ENCODE data around the gene PYY.
"Not testable (repeated sequence)": the region's sequence is repeated elsewhere in the genome, so short reads cannot be mapped to it uniquely, and the experiment has no call there.

PYY gene

GRCh38 chr17:43953746-43954145 is at the start of gene PYY:
TSS of gene PYY (minus strand) at chr17:43953940. CDS start at chr17:43953483, 457 bp downstream.
- DNase-seq: no peak
- in situ Hi-C loops (cut with MboI; ENCODE audit: low pct_unique_long_range_greater_than_20kb, low sequenced_read_pairs): no loop called here

DNA sequence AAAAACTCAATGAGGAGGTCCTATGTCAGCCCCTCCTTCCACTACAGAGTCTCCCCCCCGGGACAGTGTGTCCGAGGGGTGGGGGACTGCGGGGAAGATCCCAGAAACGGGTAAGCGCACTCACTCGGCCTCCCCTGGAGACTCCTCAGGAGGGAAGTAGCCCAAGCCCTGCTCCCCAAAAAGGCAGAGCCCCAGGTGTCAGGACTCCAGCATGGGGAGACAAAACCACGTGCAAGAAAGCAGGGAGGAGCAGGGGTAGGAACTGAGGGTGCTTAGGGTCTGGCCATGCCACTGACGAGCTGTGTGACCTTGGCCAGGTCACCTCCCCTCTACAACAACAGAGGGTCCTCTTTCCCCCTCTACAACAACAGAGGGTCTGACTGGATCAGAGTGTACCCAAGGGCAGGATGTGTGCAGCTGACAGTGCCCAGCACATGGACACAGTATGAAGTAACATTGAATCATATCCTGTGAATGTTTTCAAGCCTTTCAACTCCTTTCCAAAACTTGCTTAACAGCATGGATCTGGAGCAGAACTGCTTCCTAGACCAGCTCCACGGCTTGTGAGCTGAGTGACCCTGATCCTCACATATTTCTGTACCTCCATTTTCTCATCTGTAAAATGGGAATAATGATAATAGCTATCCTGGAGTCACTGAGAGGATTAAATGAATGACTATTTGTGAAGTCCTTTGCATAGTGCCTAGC is 48.6 kb upstream of the PYY start:
- DNase-seq: no peak
- in situ Hi-C loops (cut with MboI; ENCODE audit: low pct_unique_long_range_greater_than_20kb, low sequenced_read_pairs): no loop called here

DNA sequence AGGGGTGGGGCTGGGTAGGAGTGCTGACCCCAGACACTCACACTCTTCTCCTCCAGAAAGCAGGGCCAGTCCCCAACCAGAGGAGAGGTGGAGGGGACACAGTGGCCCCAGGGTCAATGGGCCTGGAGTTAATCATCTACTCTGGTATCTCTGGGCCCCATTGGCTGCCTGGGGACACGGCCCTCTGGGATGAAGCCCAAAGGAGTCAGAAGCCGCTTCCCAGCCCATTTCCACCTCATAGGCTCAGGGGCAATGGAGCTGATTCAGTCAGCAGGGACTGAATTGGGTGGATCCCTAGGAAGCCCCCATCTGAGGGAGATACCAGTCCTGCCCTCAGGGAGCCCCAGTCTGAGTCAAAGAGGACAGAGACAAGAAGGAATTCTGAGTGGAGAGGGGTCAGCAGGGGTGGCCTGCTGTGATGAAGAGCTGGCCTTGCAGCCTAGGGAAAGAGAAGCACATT is 47.8 kb upstream of the PYY start:
- in situ Hi-C loops (cut with MboI; ENCODE audit: low pct_unique_long_range_greater_than_20kb, low sequenced_read_pairs): no loop called here
- no peak for DNase-seq

GRCh38 chr17:44000871-44001460 is 47.2 kb upstream of the PYY start:
- in situ Hi-C loops (cut with MboI; ENCODE audit: low pct_unique_long_range_greater_than_20kb, low sequenced_read_pairs): no loop called here
- no peak for DNase-seq

- no peak for DNase-seq
- in situ Hi-C loops (cut with MboI; ENCODE audit: low pct_unique_long_range_greater_than_20kb, low sequenced_read_pairs): no loop called here
Measured at GRCh38 chr17:44000141-44000860, 46.6 kb upstream of the PYY start.

- in situ Hi-C loops (cut with MboI; ENCODE audit: low pct_unique_long_range_greater_than_20kb, low sequenced_read_pairs): no loop called here
- no peak for DNase-seq
Measured at GRCh38 chr17:43999024-43999423, 45.3 kb upstream of the PYY start.

DNA sequence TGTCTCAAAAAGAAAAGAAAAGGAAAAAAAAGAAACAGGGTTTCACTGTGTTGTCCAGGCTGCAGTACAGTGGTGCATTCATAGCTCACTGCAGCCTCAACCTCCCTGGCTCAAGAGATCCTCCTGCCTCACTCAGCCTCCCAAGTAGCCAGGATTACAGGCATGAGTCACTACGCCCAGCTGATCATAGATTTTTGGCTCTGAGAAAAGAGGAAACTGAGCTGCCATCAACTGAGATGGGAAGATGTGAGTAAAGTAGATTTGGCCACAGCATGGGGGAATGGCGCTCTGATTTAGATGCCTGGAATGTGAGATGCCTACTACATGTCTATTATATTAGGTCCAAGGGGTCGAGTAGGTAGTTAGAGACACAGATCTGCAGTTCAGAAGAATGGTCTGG is 44.8 kb upstream of the PYY start:
- in situ Hi-C loops (cut with MboI; ENCODE audit: low pct_unique_long_range_greater_than_20kb, low sequenced_read_pairs): no loop called here
- peak; percentile 61 for DNase-seq

DNA sequence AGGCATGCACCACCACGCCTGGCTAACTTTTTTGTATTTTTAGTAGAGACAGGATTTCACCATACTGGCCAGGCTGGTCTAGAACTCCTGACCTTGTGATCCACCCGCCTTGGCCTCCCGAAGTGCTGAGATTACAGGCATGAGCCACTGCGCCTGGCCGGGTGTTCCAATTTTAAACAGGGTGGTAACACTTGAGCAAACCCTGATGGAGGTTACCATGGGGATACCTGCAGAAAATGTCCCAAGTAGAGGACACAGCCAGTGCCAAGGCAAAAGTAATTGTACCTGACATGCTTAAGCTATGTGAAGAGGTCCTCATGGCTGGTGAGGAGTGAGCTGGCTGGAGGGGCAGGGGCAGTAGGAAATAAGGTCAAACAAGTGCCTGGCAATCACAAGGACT is 43.4 kb upstream of the PYY start:
- DNase-seq; in situ Hi-C loops (cut with MboI; ENCODE audit: low pct_unique_long_range_greater_than_20kb, low sequenced_read_pairs): not testable (repeated sequence)

DNA sequence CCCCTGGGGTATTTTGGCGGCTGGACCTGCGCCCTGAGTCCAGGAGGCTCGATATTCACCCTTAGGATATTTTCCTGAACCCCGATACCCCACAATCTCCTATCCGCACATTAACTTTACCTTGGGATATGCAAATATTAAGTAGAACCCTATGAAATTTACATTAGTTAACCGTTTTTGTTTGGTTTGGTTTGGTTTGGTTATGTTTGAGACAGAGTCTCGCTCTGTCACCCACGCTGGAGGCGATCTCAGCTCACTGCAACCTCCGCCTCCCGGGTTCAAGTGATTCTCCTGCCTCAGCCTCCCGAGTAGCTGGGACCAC is 41.4 kb upstream of the PYY start:
- in situ Hi-C loops (cut with MboI; ENCODE audit: low pct_unique_long_range_greater_than_20kb, low sequenced_read_pairs): no loop called here
- no peak for DNase-seq

DNA sequence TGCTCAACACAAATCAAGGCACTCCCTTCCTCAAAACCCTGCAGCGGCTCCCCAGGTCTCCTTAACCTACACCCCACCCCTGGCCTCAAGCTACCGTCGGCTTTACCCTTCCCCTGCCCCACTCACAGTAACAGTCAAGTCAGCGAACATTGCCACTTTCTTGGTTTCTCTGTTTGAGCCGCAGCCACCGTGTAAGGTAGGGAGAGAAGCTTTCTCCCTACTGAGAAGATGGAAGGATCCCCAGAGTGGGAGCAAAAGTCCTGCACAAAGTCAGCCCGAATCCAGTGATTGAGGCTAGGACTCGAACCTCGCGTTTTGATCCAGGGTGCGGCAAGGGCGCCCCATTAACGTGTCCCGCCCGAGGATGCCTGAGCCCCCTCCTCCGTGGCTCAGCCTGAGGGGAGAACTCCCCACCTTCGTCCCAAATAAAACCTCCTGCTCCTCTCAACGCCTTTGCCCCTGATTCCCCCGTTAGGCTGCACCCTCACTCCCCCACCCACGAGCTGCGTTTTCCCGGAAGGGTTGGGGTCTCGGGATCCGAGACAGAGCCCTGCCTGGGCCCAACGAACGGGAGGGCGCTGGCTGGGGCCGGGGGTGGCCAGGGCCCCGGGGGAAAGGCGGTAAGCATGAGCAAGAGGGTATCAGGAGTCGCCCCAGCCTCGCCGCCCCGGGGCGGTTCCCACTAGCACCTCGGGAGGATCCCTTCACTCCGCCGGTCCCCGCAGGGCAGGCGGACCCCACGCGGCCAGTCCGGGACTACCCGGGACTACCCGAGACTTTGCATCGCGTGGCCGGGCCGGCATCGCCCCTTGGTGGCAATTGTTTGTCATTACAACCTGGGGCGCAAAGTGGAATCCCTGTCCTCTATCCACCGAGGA is 40.8 kb upstream of the PYY start:
- in situ Hi-C loops (cut with MboI; ENCODE audit: low pct_unique_long_range_greater_than_20kb, low sequenced_read_pairs): no loop called here
- DNase-seq: peak; percentile 63

DNA sequence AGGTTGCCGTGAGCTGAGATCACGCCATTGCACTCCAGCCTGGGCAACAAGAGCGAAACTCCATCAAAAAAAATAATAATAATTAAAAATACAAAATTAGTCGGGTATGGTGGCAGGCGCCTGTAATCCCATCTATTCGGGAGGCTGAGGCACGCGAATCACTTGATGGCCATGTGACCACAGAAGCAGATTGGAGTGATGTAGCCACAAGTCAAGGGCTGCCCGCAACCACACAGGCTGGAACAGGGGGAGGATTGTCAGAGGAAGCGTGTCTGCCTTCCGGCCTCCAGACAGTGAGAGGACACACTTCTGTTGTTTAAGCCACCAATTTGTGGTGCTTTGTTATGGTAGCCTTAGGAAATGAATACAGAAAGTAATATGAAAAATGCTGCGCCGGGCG is 38.9 kb upstream of the PYY start:
- DNase-seq: peak; percentile 53
- in situ Hi-C loops (cut with MboI; ENCODE audit: low pct_unique_long_range_greater_than_20kb, low sequenced_read_pairs): no loop called here

DNA sequence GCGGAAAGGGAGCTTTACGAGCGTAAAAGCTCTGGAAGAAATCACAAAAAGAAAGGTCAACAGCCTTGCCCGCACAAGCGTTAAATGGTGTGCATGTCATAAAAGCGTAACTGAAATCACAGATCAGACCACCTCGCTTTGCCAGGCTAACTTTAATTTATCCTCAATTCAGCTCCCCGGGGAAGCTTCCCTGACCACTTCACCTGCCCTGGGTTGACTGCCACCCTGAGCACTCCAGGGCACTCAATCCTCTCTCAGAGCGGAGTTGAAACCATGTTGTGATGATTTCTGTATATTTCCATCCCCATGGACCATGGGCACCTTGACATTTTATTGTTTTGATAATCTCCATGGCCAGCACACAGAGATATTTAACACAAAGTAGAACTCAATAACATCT is 34.6 kb upstream of the PYY start:
- no peak for DNase-seq
- in situ Hi-C loops (cut with MboI; ENCODE audit: low pct_unique_long_range_greater_than_20kb, low sequenced_read_pairs): no loop called here

DNA sequence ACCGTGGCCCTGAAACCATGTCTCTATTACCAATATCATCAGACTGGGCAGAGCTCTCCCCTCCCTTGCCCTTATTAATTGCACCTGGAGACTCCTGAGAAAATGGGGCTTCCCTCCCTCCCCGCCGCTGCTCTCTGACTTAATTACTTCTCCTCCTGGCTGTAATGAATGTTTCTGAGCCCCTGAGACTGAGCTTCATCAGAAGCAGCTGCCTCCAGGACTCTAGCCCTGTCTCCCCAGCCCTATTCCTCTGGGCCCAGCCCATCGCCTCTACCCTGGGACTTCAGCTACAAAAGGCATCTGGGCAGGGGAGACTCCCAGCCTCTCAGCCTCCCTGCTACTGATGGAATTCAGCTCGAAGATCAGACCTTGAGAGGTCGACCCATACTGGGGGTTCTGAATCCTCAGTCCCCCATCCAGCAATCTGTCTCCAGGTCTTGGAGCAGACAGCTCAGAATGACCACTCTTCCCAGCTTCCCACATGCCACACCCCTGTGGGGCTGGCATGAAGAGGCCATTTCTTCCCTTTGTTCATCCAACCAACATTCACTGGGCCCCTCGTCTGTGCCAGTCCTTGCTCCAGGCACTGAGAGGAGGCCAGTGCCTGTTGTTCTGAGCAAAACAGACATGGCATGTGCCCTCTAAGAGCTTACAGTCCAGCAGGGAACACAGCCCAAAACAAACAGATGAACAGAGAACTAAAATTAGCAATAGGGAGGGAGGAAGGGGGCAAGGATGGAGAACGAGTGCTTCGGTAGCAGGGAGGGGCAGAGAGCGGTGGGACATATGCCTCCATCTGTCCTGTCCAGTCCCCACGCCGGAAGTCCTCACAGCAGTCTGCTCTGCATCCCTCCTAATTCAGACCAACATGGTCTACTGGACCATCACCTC is 33.6 kb upstream of the PYY start:
- DNase-seq: no peak
- in situ Hi-C loops (cut with MboI; ENCODE audit: low pct_unique_long_range_greater_than_20kb, low sequenced_read_pairs): no loop called here

- no peak for DNase-seq
- in situ Hi-C loops (cut with MboI; ENCODE audit: low pct_unique_long_range_greater_than_20kb, low sequenced_read_pairs): no loop called here
Measured at GRCh38 chr17:43986225-43986981, 32.7 kb upstream of the PYY start.

GRCh38 chr17:43984521-43984920 is 30.8 kb upstream of the PYY start:
- DNase-seq: no peak
- in situ Hi-C loops (cut with MboI; ENCODE audit: low pct_unique_long_range_greater_than_20kb, low sequenced_read_pairs): no loop called here

DNA sequence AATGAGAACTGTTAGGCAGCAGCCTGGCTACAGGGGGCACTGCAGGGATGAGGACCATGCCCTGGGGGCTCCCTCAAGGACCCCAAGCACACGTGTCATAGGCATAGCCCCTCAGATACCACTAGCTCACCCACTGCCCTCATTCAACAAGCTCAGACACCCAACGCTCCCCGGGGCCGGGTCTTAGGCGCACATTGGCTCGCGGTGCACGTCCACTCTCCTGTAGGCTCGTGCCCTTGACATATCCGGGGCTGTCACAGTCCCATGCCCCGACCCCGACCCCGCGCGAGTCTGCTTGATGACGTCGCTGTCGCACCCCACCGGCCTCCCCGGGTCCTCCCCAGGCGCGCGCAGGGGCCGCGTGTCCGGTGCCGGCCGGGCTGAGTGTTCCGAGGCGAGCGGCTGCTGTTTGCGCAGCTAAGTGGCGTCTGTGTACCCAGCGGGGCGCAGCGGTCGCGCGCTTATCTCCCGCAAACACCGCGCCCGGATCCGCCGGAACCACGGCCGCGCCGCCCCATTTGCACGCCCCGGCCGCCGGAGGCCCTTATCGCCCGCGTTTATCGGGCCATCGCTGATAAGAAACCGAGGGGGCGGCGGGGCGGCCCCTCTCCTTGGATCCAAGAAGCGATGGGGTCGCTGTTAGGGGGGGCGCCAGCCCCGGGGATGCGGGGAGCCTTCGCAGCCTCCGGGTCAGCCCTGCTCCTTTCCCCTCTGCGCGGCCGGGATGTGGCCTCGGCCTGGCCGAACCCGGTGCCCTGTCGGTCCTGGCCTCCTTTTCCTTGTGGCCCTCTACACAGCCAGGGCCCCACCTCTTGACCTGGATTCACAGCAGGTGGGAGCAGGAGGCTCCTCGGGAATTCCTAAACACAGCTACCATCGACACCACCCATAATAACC is 30.0 kb upstream of the PYY start:
- in situ Hi-C loops (cut with MboI; ENCODE audit: low pct_unique_long_range_greater_than_20kb, low sequenced_read_pairs): no loop called here
- DNase-seq: peak; percentile 24

- no peak for DNase-seq
- in situ Hi-C loops (cut with MboI; ENCODE audit: low pct_unique_long_range_greater_than_20kb, low sequenced_read_pairs): no loop called here
Measured at GRCh38 chr17:43983196-43983514, 29.4 kb upstream of the PYY start.

Measured in KBM-7 (cell line).